C4-2B (cell line): ENCODE data around the gene IL22.

Experiments
- H3K27ac ChIP-seq: fragments of 450-650 bp; 2 replicates; pipeline ENCODE4 v1.5.1; 2017
- ZFX ChIP-seq: fragments of 450-650 bp; IDR thresholded peaks from 2 replicates; pipeline ENCODE4 v1.6.1; 2017
- TF ChIP-seq, protein P1 (sequence below): fragments of 450-650 bp; conservative IDR thresholded peaks from 2 replicates; pipeline ENCODE4 v1.5.1; 2017; ENCODE audit warnings: mild to moderate bottlenecking

Gene IL22

DNA sequence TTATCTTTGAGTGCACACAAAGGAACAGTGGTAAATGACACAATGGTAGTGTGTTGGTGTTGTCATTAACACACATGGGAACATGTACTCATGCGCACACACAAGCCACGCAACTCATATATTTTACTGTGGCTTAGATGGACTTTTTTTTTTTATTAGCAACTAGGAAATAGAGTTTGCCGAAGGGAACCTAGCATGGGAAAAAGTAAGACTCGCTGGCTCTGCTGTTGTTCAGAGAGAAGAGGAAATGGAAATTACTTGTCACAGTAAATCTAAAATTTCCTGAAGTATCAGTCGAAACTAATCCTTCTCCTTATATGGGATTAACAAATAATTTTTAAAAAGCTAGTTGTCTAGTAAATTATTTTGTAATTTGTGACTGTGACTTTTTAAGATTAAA is 33.7 kb upstream of the IL22 start:
- no peak for TF ChIP-seq ZFX
- TF ChIP-seq, protein P1, sequence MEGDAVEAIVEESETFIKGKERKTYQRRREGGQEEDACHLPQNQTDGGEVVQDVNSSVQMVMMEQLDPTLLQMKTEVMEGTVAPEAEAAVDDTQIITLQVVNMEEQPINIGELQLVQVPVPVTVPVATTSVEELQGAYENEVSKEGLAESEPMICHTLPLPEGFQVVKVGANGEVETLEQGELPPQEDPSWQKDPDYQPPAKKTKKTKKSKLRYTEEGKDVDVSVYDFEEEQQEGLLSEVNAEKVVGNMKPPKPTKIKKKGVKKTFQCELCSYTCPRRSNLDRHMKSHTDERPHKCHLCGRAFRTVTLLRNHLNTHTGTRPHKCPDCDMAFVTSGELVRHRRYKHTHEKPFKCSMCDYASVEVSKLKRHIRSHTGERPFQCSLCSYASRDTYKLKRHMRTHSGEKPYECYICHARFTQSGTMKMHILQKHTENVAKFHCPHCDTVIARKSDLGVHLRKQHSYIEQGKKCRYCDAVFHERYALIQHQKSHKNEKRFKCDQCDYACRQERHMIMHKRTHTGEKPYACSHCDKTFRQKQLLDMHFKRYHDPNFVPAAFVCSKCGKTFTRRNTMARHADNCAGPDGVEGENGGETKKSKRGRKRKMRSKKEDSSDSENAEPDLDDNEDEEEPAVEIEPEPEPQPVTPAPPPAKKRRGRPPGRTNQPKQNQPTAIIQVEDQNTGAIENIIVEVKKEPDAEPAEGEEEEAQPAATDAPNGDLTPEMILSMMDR = no peak
- no peak overlapping the region for H3K27ac ChIP-seq

DNA sequence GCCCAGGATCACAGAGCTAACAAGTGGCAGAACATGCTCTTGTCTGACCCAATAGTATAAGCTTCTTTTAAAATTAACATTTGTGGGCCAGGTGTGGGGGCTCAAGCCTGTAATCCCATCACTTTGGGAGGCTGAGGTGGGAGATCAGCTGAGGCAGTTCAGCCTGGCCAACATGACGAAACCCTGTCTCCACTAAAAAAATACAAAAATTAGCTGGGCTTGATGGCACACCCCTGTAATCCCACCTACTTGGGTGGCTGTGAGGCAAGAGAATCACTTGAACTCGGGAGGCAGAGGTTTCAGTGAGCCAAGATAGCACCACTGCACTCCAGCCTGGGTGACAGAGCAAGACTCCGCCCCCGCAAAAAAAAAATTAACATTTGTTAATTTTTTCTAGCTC is 33.0 kb upstream of the IL22 start:
- no peak overlapping the region for H3K27ac ChIP-seq
- no peak for TF ChIP-seq ZFX
- TF ChIP-seq, protein P1 = no peak

DNA sequence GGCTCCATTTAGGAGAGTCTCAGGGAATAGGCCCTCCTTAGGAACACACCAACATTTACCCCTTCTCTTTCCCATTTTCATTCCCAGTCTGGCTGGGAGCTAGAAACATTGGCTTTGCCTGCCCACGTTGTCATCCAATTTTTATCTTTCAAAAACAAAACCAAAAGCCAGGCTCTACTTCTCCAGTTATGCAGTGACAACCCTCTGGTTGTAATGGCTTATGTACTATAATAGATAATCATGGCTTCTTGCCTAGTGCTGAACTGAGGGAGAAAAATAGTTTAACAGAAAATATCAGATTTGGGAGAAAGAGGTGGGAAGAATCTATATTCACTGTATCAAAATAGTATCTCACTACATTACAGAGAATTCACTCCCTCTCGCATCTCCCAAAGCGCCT is 32.1 kb upstream of the IL22 start:
- no peak overlapping the region for H3K27ac ChIP-seq
- TF ChIP-seq, protein P1 = no peak
- no peak for TF ChIP-seq ZFX

DNA sequence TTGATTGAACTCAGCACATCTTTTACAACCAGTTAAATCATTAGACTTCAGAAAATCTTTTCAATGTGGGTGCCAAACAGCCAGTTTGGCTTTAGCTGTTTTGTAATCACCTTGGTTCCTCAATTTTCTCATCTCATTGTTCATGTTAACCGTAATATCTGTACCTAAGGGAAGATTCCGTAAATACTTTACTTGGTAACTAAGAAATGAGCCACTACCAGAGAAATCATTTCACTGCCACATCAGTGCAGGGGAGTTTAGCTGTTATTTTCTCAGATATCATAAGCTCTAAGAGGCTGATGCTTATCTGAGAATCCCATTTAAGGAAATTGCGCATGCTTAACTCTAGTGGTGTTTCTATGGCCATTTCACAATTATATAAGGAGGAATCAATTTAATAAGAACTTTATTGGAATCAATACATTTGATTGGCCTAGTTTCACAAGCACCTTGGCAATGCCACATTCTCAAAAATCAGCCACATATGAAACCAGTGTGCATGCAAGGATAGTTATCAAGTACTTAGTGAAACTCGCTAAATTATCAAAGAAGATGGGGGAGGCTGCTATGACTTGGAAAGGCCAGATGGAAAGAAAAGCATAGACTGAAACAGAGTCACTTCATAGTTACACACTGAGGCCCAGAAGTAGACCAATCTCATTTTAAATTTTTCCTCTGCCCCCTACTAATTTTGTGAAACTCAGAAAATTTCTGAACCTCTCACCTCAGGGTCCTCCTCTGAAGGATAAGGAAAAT is 28.1 kb upstream of the IL22 start:
- H3K27ac ChIP-seq = no peak overlapping the region
- no peak for TF ChIP-seq ZFX
- TF ChIP-seq, protein P1 = no peak

DNA sequence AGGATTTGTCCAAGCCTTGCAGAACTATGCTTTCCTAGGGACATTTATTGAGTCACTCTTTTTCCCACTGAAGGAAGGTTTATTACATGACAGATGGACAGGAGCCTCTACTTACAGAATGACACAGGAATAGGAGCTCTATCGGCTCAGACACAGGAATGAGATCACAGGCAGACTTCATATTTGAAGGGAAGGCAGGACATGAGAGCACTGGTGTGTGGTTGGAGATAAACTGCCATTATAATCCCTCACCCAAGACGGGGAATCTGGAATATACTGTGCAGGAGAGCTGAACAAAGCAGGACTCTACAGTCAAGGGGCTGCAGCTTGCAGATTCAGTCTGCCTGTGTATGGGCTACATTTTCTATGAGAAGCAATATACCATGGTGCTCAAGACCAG is 26.8 kb upstream of the IL22 start:
- H3K27ac ChIP-seq = no peak overlapping the region
- no peak for TF ChIP-seq ZFX
- TF ChIP-seq, protein P1 = no peak

DNA sequence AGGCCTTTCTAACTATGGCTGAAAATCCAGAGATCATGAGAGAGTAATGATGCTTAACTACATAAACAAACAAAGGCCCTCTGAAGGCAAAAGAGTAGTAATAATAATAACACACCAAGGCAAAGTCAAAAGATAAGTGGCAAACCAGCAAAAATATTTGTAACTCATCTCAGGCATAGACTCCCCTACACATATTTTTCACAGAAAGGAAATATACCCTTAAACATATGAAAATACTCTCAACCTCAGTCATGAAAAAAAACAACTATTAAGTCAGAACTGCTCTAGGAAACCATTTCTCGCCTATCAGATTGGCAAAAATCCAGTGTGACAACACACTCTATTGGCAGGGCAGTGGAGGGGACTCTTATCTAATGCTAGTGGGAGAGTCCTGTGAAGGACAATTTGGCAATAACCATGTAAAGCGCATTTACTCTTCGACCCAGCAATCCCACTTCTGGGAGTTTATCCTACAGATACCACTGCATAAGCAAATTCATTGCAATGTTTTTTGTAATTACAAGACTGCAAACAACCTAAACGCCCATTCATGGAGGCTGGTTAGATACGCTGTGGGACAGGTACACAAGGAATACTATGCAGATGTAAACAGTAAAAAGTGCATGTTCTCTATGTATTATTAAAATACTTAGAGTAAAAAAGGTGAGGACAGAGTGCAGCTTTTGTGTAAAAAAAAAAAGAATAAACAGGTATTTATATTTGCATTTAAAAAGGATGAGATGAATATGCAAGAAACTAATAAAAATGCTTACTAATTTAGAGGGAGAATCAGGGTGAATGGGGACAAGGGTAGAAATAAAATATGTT is 26.0 kb upstream of the IL22 start:
- H3K27ac ChIP-seq = no peak overlapping the region
- TF ChIP-seq ZFX = no peak
- TF ChIP-seq, protein P1 = no peak

DNA sequence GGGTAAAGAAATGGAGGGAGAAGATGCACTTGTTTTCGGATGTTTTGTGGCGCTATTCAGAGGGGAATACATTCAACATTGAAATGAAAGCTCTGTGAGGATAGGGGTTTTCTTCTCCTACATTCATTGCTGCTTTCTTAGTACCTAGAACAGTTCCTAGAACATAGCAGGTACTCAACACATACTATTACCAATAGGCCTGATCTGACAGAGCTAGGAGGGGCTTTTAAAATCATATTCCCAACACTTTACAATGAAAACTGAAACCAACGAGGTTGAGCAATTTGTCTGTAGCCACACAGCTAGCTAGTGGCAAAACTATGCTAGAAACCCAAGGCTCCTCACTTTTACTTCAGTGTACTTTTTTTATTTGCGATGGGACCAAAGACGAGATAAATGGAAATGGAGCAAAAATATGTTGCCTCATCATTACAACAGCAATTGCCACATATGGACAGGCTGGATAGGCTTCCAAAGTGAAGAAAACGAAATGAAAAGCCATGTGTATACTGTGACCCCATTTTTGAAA is 23.1 kb upstream of the IL22 start:
- no peak overlapping the region for H3K27ac ChIP-seq
- TF ChIP-seq, protein P1 = no peak
- no peak for TF ChIP-seq ZFX
